A204.1 (cell line): ENCODE measurements around the gene GPRIN3.

Experiments
- FAIRE-seq: peaks from 2 replicates; lab custom pipeline; 2012; peaks lifted over from hg19 to GRCh38; lab: Jason Lieb, UNC

The GPRIN3 gene

DNA sequence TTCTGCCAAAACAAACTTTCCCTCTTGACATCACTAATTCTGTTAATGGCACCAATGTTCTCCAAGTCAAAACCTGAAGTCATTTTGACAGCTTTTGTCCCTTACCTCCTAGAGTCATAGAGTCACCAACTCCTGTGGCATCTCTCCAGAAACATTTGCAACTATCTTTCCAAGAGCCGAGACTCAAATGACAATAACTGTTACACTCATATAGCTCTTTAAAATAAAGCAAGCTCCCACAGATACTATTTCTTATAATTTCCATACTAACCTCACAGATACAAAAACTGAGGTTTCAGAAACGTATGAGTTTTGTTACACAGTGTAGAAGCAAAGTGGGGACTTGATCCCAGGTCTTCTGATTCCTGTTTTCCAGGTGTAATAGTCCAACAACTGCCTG lies 18.3 kb downstream of the GPRIN3 start:
- no peak for FAIRE-seq

DNA sequence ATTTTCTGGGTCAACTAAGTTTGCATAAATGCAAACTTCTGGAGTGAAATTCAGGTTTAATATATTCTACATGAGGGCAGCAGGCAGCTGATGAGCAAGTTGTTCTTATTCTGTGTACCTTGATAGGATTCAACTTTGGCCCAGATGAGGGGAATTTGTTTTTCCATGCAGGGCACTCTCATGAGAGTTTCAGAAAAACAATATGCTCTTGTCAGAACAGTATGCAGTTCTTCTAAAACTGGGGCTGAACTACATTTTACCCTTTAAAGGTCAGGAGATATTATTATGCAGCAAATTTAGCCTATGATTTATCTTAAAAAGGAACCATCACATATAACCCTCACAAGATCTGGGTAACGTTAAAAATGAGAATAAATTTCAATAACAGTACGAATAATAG lies 19.2 kb downstream of the GPRIN3 start:
- FAIRE-seq: no peak

DNA sequence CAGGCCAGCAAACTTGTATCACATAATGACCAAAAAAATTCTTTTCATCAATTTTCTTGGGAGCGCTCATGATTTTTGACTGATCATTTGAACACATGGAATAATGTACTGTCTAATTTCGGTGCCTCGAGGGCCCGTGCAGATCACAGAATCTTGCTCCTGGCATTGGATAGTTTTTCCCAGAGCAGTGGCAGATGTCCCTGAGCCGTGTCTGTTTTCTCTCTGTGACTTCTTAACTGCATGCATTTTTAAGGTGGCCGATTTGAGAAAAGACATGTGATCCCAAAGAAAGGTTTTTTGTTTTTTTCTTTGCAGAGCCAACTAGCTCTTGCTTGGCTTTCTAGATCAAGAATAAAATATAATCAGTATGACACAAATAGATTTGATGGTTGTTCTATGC lies 19.7 kb downstream of the GPRIN3 start:
- no peak for FAIRE-seq

DNA sequence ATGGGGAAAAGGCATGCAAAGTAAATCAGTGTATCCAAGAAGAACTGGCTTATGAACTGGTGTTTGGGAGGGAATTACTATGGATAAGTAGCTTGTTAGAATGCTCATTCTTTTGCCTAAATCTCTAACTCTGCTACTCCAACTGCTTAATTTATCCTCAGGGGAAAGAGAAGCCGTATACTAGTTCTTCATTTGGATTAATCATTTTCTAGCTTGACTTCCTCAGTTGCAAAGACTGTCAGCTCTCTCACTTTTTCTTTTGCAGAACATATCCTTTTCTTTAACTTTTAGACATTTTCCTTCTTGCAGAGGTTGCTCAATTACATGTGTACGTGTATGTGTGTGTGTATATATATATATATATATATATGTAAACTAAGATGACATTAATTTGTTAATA lies 21.9 kb downstream of the GPRIN3 start:
- FAIRE-seq: no peak

DNA sequence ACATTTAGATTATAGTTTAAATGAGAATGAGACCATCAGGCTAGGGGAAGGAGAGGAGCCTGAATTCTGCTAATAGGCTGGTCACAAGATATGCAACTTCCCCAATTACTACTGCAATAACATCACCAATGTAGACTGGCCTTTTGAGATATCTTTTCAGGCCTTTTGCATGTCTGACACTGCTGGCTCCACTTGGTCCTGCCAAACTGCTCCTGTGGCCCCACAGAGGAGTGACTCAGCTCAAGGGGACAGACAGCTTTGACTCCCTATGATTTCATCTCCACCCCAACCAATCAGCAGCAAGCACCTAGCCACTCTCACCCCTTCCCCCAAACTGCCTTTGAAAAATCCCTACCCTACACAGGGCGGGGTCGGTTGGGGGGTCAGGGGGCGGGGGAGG lies 22.8 kb downstream of the GPRIN3 start:
- FAIRE-seq: no peak

DNA sequence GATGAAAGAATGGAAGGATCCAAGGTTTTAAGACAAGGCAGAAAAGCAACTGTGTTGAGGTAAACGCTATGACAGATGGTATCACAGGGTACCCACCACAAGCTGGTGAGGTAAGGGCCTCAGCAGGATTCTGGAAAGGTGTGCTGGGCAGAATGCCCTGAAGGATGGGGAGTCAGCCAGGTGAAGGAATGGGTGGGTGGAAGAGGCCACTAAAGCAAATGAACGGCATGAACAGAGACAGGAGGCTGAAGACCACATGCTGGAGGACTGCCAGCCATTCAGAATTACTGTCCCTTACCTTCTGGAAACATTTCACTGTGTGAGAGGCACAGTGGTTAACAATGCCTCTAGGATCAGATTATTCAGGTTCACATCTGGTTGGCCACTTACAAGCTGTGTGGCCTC lies 23.6 kb downstream of the GPRIN3 start:
- FAIRE-seq: no peak

DNA sequence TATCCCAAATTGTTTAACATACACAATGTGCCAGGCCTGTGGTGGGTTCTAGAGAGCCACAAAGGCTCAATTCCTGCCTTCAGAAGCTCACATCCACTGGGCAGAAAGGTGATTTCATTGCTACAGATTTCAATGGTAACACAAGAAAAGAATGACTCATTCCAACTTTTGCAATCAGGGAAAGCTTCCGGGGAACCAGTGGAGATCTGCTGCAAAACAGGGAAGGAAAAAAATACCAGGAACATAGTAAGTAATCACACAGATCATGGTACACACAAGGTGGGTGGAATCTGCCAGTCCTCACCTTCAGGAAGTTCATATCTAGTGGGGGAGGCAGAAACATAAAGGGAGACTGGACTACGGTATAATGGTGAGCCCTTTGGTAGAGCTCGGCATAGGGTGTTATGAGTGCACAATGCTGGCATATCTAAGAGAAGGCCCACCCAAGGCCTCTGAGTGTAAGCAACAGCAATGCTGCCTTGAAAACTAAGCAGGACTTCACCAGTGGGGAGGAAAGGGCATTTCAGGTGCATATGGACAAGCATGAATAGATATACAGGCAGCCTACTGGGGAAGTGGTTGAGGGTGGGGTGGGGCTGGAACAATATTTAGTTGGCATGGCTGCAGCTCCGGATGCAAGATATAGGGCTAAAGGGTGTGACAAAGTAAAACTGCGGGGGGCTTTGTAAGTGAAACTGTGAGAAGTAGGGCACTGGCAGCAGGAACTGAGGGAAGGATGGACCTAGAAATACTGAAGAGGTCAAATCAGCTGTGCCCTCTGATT lies 24.2 kb downstream of the GPRIN3 start:
- FAIRE-seq: no peak

DNA sequence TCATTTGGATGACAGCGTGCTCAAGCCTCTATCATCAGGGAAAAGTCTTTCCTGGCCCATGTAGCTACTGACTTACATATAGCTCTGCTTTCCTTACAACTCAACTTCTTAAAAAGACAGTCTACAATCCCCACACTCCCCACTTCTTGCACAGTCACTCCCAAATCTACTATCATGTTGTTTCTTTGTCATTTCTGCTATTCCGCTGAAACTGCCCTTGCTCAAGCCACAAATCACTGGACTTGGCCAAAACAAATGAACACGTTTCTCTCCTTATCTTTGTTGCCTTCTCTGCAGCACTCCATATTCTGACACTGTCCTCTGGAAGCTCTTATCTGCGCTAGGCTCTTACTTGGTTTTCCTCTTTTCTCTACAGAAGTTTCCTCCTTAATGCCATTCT lies 28.2 kb downstream of the GPRIN3 start:
- no peak for FAIRE-seq

DNA sequence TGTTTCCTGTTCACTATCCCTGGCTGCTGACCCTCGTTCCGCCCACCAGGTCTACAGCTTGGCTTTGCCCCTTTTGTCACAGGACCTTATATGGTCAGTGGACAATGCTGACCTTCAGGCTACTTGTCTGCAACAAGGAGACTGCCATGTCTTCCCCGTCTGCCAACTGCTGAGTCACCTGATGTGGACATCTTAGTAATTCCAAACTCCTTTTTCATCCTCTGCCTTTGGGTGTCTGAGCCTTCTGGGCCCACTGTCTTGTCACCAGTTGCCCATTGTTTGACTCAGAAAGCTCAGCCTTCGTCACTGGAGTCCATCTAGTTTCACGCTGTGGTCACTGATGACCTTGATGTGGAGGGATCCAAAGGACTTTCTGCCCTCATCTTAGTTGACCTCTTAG lies 30.2 kb downstream of the GPRIN3 start:
- no peak for FAIRE-seq

DNA sequence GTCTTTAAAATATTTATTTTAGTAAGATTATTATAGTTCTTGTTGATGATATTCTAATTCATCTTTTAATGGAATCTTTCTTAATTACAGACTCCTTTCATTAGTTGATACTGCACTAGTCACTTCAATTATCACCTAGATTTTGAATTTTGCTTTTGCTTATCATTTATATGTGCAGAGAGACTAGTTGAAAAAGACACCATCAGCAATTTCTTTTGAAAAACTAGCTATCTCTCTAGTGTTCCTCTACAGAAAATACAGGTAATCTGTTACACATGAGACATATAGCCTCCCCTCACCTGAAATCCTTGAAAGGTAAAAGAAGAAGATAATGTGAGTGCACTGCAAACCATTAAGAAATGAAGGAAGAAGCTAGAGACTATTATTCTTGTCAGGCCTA lies 31.3 kb downstream of the GPRIN3 start:
- no peak for FAIRE-seq

DNA sequence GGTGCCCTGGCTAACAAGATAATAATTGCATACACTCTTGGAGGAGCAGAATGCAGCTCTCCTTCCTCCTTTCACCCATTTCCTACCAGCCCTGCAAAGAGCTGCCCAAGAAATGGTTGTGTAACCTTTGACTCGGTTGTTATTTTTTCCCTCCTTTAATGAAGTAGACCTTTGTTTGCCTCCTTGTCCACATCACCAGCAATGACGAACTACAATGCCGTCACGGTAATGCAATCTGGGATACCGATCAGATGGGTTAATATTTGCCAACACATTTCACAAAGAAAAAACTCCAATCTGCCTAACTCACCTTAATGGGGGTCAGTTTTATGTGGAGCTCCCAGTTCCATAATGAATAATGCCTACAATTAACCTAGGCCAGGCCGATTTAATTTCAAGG lies 32.0 kb downstream of the GPRIN3 start:
- FAIRE-seq: no peak

DNA sequence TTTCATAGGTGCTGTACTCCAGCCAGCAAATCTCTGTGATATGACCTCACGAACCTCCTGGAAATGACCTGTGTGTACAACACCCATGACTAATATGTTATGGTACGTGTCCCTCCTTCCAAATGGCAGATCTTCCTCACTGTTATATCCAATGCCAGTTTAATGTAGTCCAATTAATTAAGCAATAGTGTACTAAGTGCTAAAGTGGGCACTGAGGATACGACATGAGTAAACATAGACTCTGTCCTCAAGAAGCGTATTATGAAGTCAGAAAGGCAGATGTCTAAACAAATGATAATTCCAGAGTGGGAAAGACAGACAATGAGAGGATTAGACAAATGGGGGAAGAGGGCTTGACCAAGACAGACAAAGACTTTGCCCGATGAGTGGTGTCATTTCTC lies 33.9 kb downstream of the GPRIN3 start:
- FAIRE-seq: no peak

DNA sequence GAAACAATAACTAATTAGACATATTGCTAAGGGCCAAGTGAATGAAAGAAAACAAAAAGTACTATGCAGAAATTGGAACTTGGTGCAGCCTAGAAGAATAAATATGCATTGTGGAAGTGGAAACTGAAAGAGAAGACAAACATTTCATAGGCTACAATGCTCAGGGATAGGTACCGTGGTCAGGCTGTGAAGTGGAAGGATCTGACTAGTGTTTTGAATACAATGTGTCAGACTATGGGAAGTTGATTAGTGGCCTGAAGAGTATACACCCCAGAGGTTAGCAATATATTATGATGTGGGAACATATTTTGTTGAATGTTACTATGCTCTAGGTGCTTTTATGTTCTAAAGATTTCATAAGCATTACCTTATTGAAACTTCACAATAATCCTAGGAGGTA lies 36.8 kb downstream of the GPRIN3 start:
- FAIRE-seq: no peak

DNA sequence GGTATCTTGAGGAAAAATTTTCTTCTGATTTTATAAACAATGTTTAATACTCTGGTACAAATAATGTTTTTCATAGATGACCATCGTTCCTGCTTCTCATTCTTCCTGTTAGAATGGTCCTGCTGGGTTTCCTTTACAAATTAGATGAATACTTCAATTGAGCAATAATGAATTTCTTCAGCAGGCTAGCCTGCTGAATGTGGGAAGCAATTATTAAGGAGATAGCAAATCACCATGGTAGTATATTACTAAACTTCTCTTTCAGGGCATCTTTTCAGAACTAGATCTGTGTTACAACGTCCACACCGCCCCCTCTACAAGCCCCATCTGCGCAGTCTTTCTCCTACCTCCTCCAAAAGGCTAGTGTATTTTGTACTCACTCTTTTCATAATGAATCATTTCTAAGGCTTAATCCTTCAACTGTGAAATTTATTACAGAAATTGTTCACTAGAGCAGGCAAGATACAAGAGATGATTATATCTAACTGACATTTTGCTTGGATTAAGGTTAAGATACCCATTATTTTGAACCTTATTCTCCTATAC lies 38.4 kb downstream of the GPRIN3 start:
- no peak for FAIRE-seq

DNA sequence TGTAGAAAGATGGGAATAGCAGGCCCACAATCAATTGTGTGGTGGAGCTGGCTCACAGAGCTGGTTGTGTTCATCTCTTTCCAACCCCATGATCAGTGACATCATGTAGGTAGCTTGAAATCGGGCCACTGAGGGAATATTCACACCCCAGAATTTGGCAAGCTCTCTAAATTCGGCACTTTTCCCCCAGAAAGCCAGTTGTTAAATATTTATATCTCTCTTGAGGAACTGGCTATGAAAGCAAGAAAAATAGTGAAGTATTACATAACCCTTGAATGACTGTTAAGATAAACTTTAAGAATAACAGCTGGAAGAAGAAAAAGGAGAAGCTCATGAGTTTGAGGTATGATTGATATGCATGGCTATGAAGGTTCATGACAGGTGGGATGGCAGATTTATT lies 38.9 kb downstream of the GPRIN3 start:
- no peak for FAIRE-seq

DNA sequence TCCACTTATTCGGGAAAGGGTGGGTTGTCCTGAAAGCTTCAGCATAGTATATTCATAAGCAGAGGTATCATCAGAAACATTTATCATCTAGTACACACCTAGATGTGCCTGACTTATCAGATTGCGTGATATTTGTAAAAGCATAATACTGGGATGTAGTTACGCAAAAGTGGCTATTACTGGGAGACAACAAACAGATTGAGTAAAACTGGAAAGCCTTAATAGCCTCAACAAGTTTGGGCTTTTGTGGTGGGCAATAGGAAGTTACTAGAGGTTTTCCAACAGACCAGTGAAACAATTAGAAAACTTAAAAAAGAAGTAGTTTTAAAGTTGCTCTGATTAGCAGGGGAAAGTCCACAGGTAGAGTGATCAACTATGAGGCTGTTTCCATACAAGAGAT lies 39.8 kb downstream of the GPRIN3 start:
- no peak for FAIRE-seq

DNA sequence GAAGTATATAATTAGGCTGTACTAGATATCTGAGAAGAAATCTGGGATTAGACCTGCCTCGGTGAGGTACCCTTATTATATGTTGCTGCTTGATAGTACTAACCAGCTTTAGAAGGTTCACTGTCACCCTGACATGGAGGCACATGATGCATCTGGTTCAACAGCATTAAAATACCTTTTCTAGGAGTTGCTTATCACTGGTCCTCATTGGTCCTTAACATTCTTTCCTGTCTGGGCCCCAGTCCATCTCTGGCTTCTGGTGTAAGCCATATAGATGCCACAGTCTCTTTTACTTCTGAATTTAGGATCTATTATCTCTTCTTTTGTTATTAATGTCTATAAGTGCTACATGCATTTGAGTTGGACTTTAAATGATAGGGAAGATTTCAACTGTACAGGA lies 40.2 kb downstream of the GPRIN3 start:
- no peak for FAIRE-seq

DNA sequence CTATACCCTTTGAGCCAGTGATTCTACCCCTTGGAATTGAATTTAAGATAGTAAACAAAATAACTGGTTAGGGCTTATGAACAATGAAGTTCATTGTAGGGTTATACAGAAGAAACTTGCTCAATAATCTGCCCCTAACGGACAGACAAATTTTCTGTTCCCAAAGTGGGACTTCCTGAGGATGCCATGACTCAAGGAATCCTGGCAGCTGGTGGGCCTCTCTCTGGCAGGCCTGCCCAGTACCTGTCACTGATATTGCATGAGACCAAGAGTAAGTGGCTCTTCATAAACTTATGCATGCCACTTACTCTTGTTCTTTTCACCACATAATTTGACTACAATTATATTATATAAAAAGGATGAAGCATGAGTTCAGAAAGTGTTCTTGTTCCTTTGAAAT lies 41.5 kb downstream of the GPRIN3 start:
- no peak for FAIRE-seq

DNA sequence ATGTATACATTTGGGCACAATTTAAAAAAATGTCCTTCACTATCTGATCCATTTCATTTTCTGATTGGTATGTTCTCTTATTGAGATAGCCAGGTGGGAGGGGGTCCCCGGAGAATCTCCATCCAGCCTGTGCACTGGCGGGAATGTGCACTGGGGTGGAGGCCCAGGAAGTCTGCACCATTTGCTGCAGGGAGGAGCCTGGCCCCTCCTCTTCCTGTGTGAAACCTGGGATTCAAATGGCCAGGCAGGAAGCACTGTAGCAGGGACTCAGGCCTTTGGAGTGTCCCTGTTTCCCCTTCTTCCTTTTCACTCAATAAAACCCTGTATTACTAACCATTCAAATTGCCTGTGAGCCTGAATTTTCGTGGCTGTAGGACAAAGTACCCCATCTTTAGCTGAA lies 44.3 kb downstream of the GPRIN3 start:
- FAIRE-seq: no peak

DNA sequence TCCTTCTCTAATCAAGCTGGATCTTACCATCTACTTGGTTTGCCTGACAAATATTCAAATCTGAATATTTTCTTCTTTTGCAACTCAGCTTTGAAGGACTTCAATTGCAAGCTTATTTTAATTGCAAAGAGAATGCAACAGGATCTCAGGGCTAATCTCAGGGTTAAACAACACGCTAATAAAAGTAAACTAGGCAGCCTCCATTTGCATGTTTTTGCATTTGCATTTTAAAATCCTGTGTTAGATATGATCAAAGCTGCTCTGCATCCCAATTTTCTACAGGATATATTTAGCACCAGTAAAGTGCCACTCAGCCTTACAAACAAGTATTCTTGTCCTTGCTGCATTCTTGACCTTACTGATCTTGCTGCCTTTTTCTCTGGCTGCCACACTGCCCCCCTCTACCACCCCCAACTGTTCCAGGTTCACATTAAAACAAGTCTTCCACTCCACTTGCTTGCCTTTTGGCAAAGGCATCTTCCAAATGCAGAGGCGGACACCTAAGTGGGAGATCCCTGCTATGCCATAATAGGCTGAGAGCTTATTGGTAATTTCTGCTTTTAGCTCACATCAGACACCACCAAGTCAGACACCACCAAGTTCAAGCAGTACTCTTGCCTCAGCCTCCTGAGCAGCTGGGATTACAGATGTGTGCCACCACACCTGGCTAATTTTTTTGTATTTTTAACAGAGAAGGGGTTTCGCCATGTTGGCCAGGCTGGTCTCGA lies 48.1 kb downstream of the GPRIN3 start:
- FAIRE-seq: no peak

DNA sequence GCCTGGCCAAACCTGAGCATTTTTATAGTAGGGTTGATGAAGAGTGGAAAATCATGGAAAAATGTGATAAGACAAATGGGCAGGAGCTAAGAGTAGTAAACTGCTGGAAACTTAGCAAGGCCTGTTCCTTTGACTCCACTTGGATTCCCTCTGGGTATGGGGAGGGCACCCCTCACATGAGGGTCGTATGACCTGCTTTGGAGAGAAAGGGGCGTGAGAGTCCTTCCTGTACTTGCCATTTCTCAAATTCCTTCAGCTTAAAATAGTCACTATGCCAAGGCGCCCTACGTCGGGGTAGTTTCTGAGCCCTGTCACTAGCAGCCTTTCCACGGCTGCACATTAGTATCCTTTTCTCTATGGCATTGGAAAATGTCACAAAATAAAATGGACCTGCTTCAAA lies 49.1 kb downstream of the GPRIN3 start:
- FAIRE-seq: no peak

DNA sequence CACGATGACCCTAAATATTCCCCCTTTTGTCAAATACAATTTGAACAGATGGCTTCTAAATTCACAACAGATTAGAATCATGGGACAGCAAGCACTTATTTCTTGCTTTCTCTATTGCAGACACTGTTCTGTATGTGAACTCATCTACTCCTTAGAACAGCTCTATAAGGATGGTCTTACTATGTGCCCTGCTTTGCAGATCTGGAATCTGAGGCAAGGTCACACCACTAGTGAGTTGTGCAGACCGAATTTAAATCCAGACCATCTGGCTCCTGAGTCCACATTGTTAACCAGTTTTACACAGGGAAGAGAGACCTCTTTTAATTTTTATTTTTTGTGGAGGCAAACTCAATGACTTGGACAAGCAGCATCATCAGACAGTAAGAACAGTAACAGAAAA lies 50.2 kb downstream of the GPRIN3 start:
- FAIRE-seq: no peak

DNA sequence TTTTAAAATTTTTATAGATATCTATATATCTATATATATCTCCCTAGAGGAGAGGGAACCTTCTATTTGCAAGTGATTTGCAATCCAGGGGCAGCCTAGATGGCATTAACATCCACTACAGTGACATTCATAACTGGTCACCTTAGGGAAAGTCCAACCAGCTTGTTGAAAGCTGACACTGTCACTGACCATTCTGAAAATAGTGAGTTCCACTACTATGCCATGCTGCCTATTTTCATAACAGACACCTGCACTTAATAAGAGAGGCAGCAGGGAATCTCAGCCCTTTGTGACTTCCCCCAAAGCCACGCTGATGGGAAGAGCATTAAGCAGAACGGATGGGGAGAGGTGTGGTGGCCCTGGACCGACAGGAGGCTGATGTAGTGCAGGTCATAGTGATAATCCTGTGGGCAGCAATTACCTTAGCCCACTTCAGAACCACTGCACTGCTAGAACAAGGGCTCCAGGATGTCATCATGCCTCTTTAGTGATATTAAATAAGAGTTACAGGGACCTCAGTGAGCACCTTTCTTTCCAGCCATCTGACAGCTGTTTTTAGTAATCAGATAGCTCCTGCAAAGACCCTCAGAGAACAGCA lies 51.3 kb downstream of the GPRIN3 start:
- FAIRE-seq: no peak
